Activated B cell treated with CpG ODN at 0.5 μM for 24 hours (primary cell): Measurements from ENCODE around the gene NDUFB3. TPM values are rescaled to one million over a fixed set of nuclear protein-coding genes. Genes with fewer than 3 reads are reported as not detected.

ENCODE experiments used
- ATAC-seq: fragments of 200-7000 bp; cut with Tn5 transposase; one replicate; pipeline ENCODE4 v1.10.0; 2021; ENCODE audit warnings: low read depth, mild to moderate bottlenecking, moderate library complexity
- CTCF ChIA-PET: fragments of 350-600 bp; sonication (Branson Sonifier 250); formaldehyde crosslinking; loops from one replicate; lab custom pipeline; 2021; ENCODE audit warnings: antibody characterized with exemption; lab: Charles Lee
- POLR2A ChIA-PET: fragments of 350-600 bp; sonication (Branson Sonifier 250); formaldehyde crosslinking; loops from one replicate; lab custom pipeline; 2021; ENCODE audit warnings: antibody characterized with exemption; lab: Charles Lee
- DNase-seq: peaks from one replicate; pipeline ENCODE4 v3.0.0; 2022
- H3K27ac Mint-ChIP-seq: one replicate; pipeline ENCODE4 v1.8.0; 2020; ENCODE audit warnings: mixed read lengths
- H3K27me3 Mint-ChIP-seq: one replicate; pipeline ENCODE4 v1.8.0; 2021; ENCODE audit warnings: mixed read lengths
- H3K36me3 Mint-ChIP-seq: one replicate; pipeline ENCODE4 v1.8.0; 2021; ENCODE audit warnings: low read depth, mixed read lengths
- H3K4me1 Mint-ChIP-seq: one replicate; pipeline ENCODE4 v1.8.0; 2021; ENCODE audit warnings: mixed read lengths
- H3K4me3 Mint-ChIP-seq: one replicate; pipeline ENCODE4 v1.8.0; 2020; ENCODE audit warnings: mild to moderate bottlenecking, mixed read lengths
- H3K9me3 Mint-ChIP-seq: one replicate; pipeline ENCODE4 v1.8.0; 2020; ENCODE audit warnings: mixed read lengths
- CTCF ChIP-seq: fragments of 200-600 bp; IDR thresholded peaks from one replicate; pipeline ENCODE4 v1.8.0; 2022; ENCODE audit warnings: antibody characterized with exemption, mild to moderate bottlenecking
- intact Hi-C: fragments of 100-400 bp; cut with micrococcal nuclease; formaldehyde crosslinking; loops from one replicate; pipeline ENCODE4 v1.15.1; 2024
- total RNA-seq: library from RNA; stranded (reverse); gene quantifications from 2 replicates; pipeline ENCODE4 v1.2.3, GENCODE V29; 2022

Gene NDUFB3
- total RNA-seq, 1 donor from 2014 or later, result 85.4 TPM

- POLR2A ChIA-PET, result interaction anchor here (0.7 to 1.4 kb wide), 7 partner anchors 15 to 263 kb away, joined by 3 to 8 read pairs (median 6); partner anchors contain the start of genes CASP10, CLK1, NIF3L1 and PPIL3
- Mint-ChIP-seq H3K27me3 (no peaks in the 10 kb centered on the region), H3K36me3 (peaks cover 47% of the 10 kb centered on the region)
Observed at GRCh38 chr2:201127152-201127511, 55.3 kb downstream of the NDUFB3 start.

GRCh38 chr2:201127570-201127969 lies 55.8 kb downstream of the NDUFB3 start:
- H3K36me3 Mint-ChIP-seq, result peaks cover 45% of the 10 kb centered on the region
- H3K9me3 Mint-ChIP-seq, result no peaks in the 10 kb centered on the region
- DNase-seq (no peak), ATAC-seq (peak; percentile 18)
- H3K4me3 Mint-ChIP-seq, result peak overlapping the region; percentile 83
- CTCF ChIA-PET, result interaction anchor here (1.2 kb wide), 2 partner anchors 41 to 56 kb away, joined by 3 read pairs; partner anchors contain the start of gene CASP10
- peaks cover 92% of the 10 kb centered on the region for H3K4me1 Mint-ChIP-seq
- H3K27me3 Mint-ChIP-seq, result no peaks in the 10 kb centered on the region
- POLR2A ChIA-PET, result interaction anchor here (1.0 to 1.4 kb wide), 3 partner anchors 27 to 264 kb away, joined by 5 to 8 read pairs (median 6); partner anchors contain the start of gene CLK1
- intact Hi-C loops, result loop anchor here (1.0 to 2.0 kb wide), 3 partner anchors 8 to 57 kb away; partner anchors contain the start of gene HYCC2
- peak overlapping the region; percentile 96 for H3K27ac Mint-ChIP-seq
- TF ChIP-seq CTCF, result no peak

More at GRCh38 chr2:201127152-201127511, 55.3 kb downstream of the NDUFB3 start:
- intact Hi-C loops, result loop anchor here (1.0 to 2.0 kb wide), 3 partner anchors 8 to 56 kb away; partner anchors contain the start of gene HYCC2
- no peaks in the 10 kb centered on the region for H3K9me3 Mint-ChIP-seq
- peak overlapping the region; percentile 83 for H3K4me3 Mint-ChIP-seq
- CTCF ChIA-PET, result interaction anchor here (1.2 to 1.4 kb wide), 3 partner anchors 42 to 56 kb away, joined by 3 read pairs; partner anchors contain the start of genes CASP10, HYCC2 and NDUFB3
- H3K4me1 Mint-ChIP-seq, result peaks cover 92% of the 10 kb centered on the region
- no peak for DNase-seq
- H3K27ac Mint-ChIP-seq, result peak overlapping the region; percentile 96
- no peak for ATAC-seq
- no peak for TF ChIP-seq CTCF

GRCh38 chr2:201128033-201128432 lies 56.2 kb downstream of the NDUFB3 start:
- ChIA-PET CTCF (interaction anchor here (1.0 to 1.3 kb wide), 3 partner anchors 10 to 50 kb away, joined by 3 to 4 read pairs (median 3); no protein-coding TSS in a partner anchor), POLR2A (interaction anchor here (0.6 to 2.1 kb wide), 3 partner anchors 20 to 30 kb away, joined by 4 to 11 read pairs (median 5); no protein-coding TSS in a partner anchor)
- TF ChIP-seq CTCF, result no peak
- intact Hi-C loops, result no loop called here
- Mint-ChIP-seq H3K4me3 (no peak overlapping the region), H3K27ac (peak overlapping the region; percentile 96), H3K27me3 (no peaks in the 10 kb centered on the region), H3K4me1 (peaks cover 92% of the 10 kb centered on the region), H3K9me3 (no peaks in the 10 kb centered on the region), H3K36me3 (peaks cover 45% of the 10 kb centered on the region)
- no peak for DNase-seq
- no peak for ATAC-seq

- ATAC-seq (peak; percentile 9), DNase-seq (no peak)
- Mint-ChIP-seq H3K27ac (peak overlapping the region; percentile 92), H3K4me1 (peaks cover 91% of the 10 kb centered on the region), H3K4me3 (peak overlapping the region; percentile 86), H3K9me3 (no peaks in the 10 kb centered on the region), H3K27me3 (no peaks in the 10 kb centered on the region), H3K36me3 (peaks cover 44% of the 10 kb centered on the region)
- CTCF ChIA-PET, result interaction anchor here (1.0 to 3.9 kb wide), 4 partner anchors 11 to 49 kb away, joined by 3 to 24 read pairs (median 4); no protein-coding TSS in a partner anchor
- POLR2A ChIA-PET, result interaction anchor here (1.7 to 2.1 kb wide), 2 partner anchors 29 to 265 kb away, joined by 4 to 11 read pairs; partner anchors contain the start of gene CLK1
- intact Hi-C loops, result no loop called here
- no peak for TF ChIP-seq CTCF
Observed at GRCh38 chr2:201128933-201129505, 57.2 kb downstream of the NDUFB3 start.
